DMS79 treated with DMSO at 0.1 percent for 48 hours (cell line): ENCODE measurements around the gene GMEB2.
"Not testable (repeated sequence)": the region's sequence is repeated elsewhere in the genome, so short reads cannot be mapped to it uniquely, and the experiment has no call there.

Experiments
- DNase-seq: peaks from one replicate; lab custom pipeline; 2025; lab: John Stamatoyannopoulos, UW

Gene GMEB2

GRCh38 chr20:63636752-63637628 lies 10.1 kb upstream of the GMEB2 start:
- no peak for DNase-seq

DNA sequence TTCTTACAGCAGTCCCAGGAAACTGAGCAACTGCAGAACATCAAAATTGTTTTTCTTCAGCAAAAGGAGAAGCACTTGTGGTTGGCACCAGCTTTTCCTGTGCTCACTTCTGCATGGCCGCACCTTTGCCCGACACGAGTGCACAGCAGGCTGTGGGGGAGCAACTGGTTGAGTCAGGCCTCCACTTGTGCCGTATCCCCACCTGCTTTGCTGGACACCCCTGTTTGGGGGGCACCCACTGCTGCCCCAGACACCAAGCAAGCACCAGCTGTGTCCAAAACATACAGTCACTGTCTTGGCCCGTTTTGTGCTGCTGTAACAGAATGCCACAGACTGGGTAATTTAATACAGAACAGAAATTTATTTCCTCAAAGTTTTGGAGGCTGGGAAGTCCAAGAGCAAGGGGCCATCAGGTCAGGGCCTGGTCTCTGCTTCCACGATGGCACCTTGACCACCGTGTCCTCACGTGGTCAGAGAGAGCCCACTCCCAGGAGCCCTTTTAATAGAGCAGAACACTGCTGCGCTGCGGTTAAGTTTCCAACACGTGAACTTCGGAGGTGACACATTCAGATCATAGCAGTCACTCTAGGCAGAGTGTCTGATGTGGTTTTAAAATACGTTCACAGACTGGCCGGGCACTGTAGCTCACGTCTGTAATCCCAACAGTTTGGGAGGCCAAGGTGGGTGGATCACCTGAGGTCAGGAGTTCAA lies 8.7 kb upstream of the GMEB2 start:
- DNase-seq = no peak

DNA sequence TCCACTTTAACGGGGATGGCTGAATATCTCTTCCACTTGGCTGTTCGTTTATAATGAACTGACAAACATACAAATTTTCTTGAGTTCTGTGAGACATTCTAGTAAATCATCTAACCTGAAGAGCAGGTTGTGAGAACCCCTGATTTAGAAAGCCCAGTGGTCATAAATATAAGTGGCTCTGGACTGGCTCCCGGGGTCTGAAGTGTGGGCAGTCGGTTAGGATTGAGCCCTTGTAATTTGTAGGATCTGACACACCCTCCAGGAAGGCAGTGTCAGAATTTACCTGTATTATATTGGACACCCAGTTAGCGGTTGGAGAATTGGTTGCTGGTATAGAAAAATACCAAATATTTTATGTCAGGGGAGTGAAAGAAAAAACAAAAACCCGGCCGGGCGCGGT lies 6.8 kb upstream of the GMEB2 start:
- DNase-seq = no peak

DNA sequence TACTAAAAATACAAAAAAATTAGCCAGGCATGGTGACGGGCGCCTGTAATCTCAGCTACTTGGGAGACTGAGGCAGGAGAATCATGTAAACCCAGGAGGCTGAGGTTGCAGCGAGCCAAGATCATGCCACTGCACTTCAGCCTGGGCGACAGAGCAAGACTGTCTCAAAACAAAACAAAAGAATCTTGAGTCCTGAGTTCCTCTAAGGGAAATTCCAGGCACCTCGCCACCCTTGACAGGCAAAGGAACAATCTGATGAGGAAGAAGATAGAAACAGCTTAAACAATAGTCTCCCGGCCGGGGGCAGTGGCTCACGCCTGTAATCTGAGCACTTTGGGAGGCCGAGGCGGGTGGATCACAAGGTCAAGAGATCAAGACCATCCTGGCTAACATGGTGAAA lies 4.5 kb upstream of the GMEB2 start:
- not testable (repeated sequence) for DNase-seq

DNA sequence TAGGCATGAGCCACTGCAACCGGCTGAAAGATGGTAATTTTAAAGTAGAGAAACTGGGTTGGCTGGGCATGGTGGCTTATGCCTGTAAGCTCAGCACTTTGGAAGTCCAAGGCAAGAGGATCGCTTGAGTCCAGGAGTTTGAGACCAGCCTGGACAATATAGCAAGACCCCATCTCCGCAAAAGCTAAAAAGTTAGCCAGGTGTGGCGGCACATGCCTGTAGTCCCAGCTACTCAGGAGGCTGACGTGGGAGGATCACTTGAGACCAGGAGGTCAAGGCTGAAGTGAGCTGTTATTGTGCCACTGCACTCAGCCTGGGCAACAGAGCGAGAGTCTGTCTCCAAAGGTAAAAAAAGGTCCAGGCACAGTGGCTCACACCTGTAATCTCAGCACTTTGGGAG lies 4.1 kb upstream of the GMEB2 start:
- DNase-seq = not testable (repeated sequence)

DNA sequence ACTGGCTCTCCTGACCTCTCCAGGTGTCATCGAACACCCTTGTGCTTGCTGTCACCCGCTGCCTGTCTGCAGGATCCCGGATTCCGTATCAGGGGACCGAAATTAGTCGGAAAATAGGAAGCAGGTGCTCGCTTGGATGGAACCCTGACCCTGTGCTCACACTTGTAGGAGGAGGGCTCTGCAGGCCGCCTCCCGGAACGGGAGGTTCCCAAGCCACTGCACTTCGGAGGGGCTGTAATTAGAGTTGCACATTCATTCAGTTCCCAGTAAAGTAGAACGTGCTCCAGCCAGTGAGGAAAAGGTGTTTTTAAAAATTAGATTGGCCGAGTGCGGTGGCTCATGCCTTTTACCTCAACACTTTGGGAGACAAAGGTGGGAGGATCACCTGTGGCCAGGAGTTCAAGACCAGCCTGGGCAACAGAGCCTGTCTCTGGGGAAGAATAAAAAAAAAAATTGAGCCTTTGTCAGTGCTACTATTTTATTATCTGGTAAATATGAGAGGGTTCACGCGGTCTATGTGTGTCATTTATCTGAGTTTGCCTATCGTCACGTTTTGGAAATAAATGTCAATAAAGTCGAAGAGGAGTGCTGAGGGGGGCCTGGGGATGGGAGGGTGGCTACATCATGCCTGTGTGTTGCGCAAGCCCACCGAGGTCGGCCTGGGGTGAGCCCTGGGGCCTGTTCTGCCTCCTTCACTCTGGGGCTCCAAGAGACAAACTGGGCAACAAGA lies 1.5 kb upstream of the GMEB2 start:
- DNase-seq = peak; percentile 92

DNA sequence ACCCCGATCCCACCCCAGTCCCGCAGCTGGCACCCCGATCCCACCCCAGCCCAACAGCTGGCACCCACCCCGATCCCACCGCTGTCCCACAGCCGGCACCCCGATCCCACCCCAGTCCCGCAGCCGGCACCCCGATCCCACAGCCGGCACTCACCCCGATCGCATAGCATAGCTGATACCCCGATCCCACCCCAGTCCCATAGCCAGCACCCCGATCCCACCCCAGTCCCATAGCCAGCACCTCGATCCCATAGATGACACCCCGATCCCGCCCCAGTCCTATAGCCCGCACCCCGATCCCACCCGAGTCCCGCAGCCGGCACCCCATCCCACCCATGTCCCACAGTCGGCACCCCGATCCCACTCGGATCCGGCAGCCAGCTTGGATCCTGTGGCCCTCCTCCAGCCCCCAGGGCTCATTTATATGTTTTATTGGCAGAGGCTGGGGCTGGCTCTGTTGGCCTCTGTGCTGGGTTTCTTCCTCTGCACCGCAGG lies 897 bp upstream of the GMEB2 start:
- no peak for DNase-seq

GRCh38 chr20:63627129-63627750 lies 339 bp upstream of the GMEB2 start:
- peak; percentile 86 for DNase-seq

- DNase-seq = no peak
Observed at GRCh38 chr20:63625771-63626423, 1.0 kb downstream of the GMEB2 start.

GRCh38 chr20:63624486-63624885 lies 2.4 kb downstream of the GMEB2 start:
- no peak for DNase-seq

GRCh38 chr20:63622732-63623131 lies 4.2 kb downstream of the GMEB2 start:
- DNase-seq = no peak

- DNase-seq = no peak
Observed at GRCh38 chr20:63622096-63622495, 4.8 kb downstream of the GMEB2 start.

GRCh38 chr20:63620991-63621390 lies 5.9 kb downstream of the GMEB2 start:
- no peak for DNase-seq

DNA sequence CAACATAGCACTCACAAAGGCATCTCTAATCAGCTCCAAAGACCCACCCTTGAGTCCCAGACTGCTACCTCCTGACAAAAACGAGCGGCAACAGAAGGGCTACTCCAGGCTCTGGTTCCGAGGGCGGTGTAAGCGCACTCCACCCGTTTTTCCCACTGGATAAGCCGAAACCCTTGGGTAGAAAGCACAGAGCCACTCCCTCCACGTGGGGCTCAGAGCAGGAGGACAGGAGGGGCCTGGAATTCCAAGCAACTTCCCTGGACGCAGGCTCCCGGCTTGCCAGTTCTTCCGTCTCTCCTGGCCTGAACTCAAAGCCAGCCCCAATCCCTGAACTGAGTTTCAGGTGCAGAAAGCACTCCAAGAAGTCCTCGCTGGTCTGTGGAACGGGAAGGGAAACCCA lies 7.4 kb downstream of the GMEB2 start:
- no peak for DNase-seq

GRCh38 chr20:63619086-63619485 lies 7.8 kb downstream of the GMEB2 start:
- DNase-seq = no peak

GRCh38 chr20:63618291-63618980 lies 8.5 kb downstream of the GMEB2 start:
- no peak for DNase-seq

DNA sequence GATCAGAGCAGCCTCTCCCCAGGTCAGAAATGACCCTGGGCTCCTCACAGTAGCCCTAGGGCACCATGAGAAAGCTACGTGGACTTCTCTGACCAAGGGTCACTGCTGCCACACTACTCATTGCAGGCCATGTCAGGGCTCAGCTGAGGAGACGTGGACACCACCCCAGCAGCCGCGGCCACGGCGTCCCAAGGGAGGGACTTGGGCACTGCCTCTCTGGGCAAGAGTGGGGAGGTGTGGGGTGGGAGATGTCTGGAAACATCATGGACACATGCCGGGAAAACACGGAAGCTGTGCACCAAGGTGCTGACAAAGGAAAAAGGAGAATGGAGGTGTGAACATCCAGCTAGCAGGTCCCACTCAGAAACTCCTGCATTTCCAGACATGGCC lies 9.0 kb downstream of the GMEB2 start:
- no peak for DNase-seq

GRCh38 chr20:63617092-63617875 lies 9.6 kb downstream of the GMEB2 start:
- no peak for DNase-seq

DNA sequence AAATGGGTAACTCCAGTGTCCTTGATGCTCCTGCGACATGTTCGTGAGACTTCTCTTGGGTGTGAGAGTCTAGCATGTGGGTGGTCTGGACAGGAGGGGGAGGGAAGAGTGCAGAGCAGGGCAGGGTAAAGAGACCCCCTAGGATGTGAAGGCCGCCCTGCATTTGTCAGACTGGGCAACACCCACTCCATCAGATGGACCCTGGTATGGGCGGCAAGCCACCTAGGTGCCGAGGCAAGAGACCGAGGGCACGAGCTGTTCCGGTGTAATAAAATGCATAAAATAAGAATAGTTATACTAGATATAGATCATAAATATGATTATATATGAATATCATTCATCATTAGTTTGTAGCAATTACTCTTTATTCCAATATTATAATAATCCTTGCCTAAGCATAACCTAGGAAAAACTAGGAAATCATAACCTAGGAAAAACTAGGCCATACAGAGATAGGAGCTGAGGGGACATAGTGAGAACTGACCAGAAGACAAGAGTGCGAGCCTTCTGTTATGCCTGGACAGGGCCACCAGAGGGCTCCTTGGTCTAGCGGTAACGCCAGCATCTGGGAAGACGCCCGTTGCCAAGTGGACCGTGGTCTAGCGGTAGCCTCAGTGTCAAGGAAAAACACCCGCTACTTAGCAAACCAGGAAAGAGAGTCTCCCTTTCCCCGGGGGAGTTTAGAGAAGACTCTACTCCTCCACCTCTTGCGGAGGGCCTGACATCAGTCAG lies 12.9 kb downstream of the GMEB2 start:
- DNase-seq = not testable (repeated sequence)
